HG02610 (cell line): ENCODE measurements around the gene SYP.
"Not testable (repeated sequence)": the region's sequence is repeated elsewhere in the genome, so short reads cannot be mapped to it uniquely, and the experiment has no call there.

Source experiments
- ATAC-seq: cut with Tn5 transposase; IDR thresholded peaks from one replicate; pipeline ENCODE4 v1.9.1; 2021; ENCODE audit warnings: mild to moderate bottlenecking, moderate library complexity; ENCODE audit not compliant: unreplicated experiment

The SYP gene

DNA sequence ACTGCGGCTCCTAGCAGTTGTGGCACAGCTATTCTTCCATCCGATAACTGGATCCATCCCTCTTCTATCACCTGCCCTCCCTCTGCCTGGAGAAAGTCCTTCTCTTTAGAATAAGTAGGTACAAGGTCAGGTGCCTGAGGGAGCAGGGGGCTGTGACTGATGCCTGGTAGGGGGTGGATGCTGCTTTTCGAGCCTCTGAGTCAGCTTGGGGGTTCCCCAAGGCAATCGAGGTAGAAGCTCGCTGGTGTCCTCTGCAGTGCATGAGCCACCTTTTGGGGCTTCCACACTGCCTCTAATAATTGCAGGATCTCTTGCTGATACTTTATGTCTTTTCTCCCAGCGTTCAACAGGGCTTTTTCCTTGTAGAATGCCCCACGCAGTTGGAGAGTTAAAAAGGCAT, 56.8 kb downstream of the SYP start:
- ATAC-seq: not testable (repeated sequence)

DNA sequence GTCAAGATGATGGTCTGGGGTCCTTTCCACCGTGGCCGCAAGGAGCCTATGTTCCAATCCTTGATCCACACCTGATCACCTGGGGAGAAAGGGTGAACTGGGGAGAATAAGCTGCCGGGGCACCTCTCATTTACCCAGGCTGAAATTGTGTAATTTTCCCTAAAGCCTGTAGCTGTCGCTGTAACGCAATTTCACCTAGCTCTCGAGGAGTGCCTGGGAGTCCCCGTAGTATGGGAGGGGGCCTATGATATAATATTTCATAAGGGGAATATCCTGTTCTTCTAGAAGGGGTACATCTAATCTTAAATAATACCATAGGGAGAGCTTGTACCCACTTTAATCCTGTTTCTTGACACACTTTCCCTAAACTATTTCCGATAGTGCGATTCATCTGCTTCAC, 57.7 kb downstream of the SYP start:
- not testable (repeated sequence) for ATAC-seq

DNA sequence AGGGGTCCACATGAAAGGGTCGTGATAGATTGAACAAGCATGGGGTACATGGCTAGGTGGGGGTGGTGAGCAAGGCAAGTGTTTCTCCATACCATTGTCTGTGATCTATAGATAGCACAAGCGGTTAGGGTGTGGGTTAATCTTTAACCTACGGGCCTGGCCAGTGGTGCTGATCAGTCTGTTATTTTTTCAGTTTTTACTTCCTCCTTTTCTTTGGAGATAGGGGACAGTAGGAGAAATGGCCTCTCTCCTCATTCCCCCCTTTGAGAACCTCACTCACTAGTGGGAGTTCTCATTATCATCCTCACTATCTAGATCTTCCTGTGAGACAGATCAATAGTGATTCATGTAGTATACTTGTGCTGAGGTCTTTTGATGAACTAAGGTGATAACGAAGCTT, 60.3 kb downstream of the SYP start:
- no peak for ATAC-seq
